Cardiac fibroblast (primary cell): ENCODE results near the gene PRSS27.

Experiments
- DNase-seq, 2 donors: peaks; one replicate each; pipeline versions ENCODE4 v3.0.0 to v3.0.0-alpha.2; 2010; ENCODE audit warnings: low read depth in 2 of 2
- H3K4me3 ChIP-seq, 2 donors: replicated peaks in 1 of 2; 1 replicate in 1 of 2; 2 replicates in 1 of 2; pipeline ENCODE4 v1.5.1; 2011; ENCODE audit warnings: low read depth in 2 of 2, low read length in 2 of 2, mild to moderate bottlenecking in 2 of 2, moderate library complexity in 1 of 2
- CTCF ChIP-seq: IDR thresholded peaks from one replicate; pipeline ENCODE4 v1.5.1; 2011; ENCODE audit warnings: low read depth, mild to moderate bottlenecking, low read length, inconsistent platforms

PRSS27 gene

GRCh38 chr16:2713523-2713922 lies 6.5 kb downstream of the PRSS27 start:
- no peak for TF ChIP-seq CTCF
- H3K4me3 ChIP-seq = no peak overlapping the region

GRCh38 chr16:2712546-2712945 lies 7.5 kb downstream of the PRSS27 start:
- TF ChIP-seq CTCF = no peak
- no peak for DNase-seq

More at GRCh38 chr16:2713523-2713922, 6.5 kb downstream of the PRSS27 start:
- no peak for DNase-seq

GRCh38 chr16:2712063-2712441 lies 8.0 kb downstream of the PRSS27 start:
- no peak for TF ChIP-seq CTCF
- no peak for DNase-seq
- no peak overlapping the region for H3K4me3 ChIP-seq

More at GRCh38 chr16:2712546-2712945, 7.5 kb downstream of the PRSS27 start:
- no peak overlapping the region for H3K4me3 ChIP-seq

GRCh38 chr16:2711370-2712062 lies 8.5 kb downstream of the PRSS27 start:
- no peak for TF ChIP-seq CTCF
- H3K4me3 ChIP-seq = no peak overlapping the region
- no peak for DNase-seq

- TF ChIP-seq CTCF = no peak
- DNase-seq = no peak
- no peak overlapping the region for H3K4me3 ChIP-seq
These were observed 9.3 kb downstream of the PRSS27 start for GRCh38 chr16:2710711-2711231.

- DNase-seq = no peak
- H3K4me3 ChIP-seq = no peak overlapping the region
These were observed 9.9 kb downstream of the PRSS27 start for GRCh38 chr16:2710021-2710710.

More at GRCh38 chr16:2710021-2710710, 9.9 kb downstream of the PRSS27 start:
- TF ChIP-seq CTCF = no peak
